Measurements from ENCODE around the gene PIK3CD. TPM values are rescaled to one million over a fixed set of nuclear protein-coding genes. Genes with fewer than 3 reads are reported as not detected.

PIK3CD gene
- total and polyA plus RNA-seq, 2 of the 8 experiments (the other 6 are each of a cell fraction or from before 2014, with no cell fraction given), result 20.6 to 24.1 TPM

- TF ChIP-seq, protein P1, sequence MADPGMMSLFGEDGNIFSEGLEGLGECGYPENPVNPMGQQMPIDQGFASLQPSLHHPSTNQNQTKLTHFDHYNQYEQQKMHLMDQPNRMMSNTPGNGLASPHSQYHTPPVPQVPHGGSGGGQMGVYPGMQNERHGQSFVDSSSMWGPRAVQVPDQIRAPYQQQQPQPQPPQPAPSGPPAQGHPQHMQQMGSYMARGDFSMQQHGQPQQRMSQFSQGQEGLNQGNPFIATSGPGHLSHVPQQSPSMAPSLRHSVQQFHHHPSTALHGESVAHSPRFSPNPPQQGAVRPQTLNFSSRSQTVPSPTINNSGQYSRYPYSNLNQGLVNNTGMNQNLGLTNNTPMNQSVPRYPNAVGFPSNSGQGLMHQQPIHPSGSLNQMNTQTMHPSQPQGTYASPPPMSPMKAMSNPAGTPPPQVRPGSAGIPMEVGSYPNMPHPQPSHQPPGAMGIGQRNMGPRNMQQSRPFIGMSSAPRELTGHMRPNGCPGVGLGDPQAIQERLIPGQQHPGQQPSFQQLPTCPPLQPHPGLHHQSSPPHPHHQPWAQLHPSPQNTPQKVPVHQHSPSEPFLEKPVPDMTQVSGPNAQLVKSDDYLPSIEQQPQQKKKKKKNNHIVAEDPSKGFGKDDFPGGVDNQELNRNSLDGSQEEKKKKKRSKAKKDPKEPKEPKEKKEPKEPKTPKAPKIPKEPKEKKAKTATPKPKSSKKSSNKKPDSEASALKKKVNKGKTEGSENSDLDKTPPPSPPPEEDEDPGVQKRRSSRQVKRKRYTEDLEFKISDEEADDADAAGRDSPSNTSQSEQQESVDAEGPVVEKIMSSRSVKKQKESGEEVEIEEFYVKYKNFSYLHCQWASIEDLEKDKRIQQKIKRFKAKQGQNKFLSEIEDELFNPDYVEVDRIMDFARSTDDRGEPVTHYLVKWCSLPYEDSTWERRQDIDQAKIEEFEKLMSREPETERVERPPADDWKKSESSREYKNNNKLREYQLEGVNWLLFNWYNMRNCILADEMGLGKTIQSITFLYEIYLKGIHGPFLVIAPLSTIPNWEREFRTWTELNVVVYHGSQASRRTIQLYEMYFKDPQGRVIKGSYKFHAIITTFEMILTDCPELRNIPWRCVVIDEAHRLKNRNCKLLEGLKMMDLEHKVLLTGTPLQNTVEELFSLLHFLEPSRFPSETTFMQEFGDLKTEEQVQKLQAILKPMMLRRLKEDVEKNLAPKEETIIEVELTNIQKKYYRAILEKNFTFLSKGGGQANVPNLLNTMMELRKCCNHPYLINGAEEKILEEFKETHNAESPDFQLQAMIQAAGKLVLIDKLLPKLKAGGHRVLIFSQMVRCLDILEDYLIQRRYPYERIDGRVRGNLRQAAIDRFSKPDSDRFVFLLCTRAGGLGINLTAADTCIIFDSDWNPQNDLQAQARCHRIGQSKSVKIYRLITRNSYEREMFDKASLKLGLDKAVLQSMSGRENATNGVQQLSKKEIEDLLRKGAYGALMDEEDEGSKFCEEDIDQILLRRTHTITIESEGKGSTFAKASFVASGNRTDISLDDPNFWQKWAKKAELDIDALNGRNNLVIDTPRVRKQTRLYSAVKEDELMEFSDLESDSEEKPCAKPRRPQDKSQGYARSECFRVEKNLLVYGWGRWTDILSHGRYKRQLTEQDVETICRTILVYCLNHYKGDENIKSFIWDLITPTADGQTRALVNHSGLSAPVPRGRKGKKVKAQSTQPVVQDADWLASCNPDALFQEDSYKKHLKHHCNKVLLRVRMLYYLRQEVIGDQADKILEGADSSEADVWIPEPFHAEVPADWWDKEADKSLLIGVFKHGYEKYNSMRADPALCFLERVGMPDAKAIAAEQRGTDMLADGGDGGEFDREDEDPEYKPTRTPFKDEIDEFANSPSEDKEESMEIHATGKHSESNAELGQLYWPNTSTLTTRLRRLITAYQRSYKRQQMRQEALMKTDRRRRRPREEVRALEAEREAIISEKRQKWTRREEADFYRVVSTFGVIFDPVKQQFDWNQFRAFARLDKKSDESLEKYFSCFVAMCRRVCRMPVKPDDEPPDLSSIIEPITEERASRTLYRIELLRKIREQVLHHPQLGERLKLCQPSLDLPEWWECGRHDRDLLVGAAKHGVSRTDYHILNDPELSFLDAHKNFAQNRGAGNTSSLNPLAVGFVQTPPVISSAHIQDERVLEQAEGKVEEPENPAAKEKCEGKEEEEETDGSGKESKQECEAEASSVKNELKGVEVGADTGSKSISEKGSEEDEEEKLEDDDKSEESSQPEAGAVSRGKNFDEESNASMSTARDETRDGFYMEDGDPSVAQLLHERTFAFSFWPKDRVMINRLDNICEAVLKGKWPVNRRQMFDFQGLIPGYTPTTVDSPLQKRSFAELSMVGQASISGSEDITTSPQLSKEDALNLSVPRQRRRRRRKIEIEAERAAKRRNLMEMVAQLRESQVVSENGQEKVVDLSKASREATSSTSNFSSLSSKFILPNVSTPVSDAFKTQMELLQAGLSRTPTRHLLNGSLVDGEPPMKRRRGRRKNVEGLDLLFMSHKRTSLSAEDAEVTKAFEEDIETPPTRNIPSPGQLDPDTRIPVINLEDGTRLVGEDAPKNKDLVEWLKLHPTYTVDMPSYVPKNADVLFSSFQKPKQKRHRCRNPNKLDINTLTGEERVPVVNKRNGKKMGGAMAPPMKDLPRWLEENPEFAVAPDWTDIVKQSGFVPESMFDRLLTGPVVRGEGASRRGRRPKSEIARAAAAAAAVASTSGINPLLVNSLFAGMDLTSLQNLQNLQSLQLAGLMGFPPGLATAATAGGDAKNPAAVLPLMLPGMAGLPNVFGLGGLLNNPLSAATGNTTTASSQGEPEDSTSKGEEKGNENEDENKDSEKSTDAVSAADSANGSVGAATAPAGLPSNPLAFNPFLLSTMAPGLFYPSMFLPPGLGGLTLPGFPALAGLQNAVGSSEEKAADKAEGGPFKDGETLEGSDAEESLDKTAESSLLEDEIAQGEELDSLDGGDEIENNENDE (IDR thresholded peaks at IDR 0.05; ENCODE audit: insufficient replicate concordance, low read length), result no peak
- no peak for TF ChIP-seq JUND (IDR thresholded peaks at IDR 0.05; ENCODE audit: low read length)
- TF ChIP-seq POU5F1 (IDR thresholded peaks at IDR 0.05; ENCODE audit: low read depth, low read length), result no peak
- TF ChIP-seq TCF12 (IDR thresholded peaks at IDR 0.05; ENCODE audit: low read depth, low read length), result no peak
- TF ChIP-seq JUN (IDR thresholded peaks at IDR 0.05; ENCODE audit: low read depth, low read length), result no peak
- no peak for TF ChIP-seq EP300 (IDR thresholded peaks at IDR 0.05; ENCODE audit: borderline replicate concordance in 1 of 2, low read depth in 2 of 2, low read length in 2 of 2)
- TF ChIP-seq TEAD4 (IDR thresholded peaks at IDR 0.05; ENCODE audit: low read depth, low read length), result no peak
- TF ChIP-seq RFX5 (IDR thresholded peaks at IDR 0.05; ENCODE audit: borderline replicate concordance, low read depth, low read length), result no peak
- TF ChIP-seq RXRA (IDR thresholded peaks at IDR 0.05; ENCODE audit: insufficient read depth, low read depth, low read length), result no peak
- no peak for TF ChIP-seq SIN3A (conservative IDR thresholded peaks at IDR 0.05 in 1 of 2, IDR thresholded peaks at IDR 0.05 in 1 of 2; ENCODE audit: low read depth in 1 of 2, low read length in 2 of 2)
Measured at GRCh38 chr1:9726406-9726805, 74.9 kb downstream of the PIK3CD start (continued).

Measured in H1 (cell line).